ENCODE data around the gene GOLGA6D.
"Not testable (repeated sequence)": the region's sequence is repeated elsewhere in the genome, so short reads cannot be mapped to it uniquely, and the experiment has no call there.

GOLGA6D gene, protein sequence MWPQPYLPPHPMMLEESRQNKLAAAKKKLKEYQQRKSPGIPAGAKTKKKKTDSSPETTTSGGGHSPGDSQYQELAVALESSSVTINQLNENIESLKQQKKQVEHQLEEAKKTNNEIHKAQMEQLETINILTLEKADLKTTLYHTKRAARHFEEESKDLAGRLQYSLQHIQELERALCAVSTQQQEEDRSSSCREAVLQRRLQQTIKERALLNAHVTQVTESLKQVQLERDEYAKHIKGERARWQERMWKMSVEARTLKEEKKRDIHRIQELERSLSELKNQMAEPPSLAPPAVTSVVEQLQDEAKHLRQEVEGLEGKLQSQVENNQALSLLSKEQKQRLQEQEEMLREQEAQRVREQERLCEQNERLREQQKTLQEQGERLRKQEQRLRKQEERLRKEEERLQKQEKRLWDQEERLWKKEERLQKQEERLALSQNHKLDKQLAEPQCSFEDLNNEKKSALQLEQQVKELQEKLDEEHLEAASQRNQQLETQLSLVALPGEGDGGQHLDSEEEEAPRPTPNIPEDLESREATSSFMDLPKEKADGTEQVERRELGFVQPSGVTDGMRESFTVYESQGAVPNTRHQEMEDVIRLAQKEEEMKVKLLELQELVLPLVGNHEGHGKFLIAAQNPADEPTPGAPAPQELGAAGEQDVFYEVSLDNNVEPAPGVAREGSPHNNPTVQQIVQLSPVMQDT

DNA sequence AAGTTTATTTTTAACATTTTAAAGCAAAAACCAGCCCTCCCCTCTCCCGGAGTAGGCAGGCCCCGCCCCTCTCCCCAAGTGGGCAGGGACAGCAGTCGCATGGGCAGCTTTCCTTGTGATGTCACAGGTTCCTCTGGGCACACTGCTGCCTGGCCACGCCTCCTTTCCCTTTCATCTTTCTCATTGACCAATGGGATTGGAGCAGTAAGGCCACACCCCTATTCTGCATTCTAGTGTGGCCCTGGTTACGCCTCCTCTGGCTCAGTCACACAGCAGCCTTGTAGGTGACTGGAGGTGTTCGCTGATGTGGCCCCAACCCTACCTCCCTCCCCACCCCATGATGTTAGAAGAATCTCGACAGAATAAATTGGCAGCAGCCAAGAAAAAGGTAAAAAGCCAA is at the start of gene GOLGA6D:
Gene GOLGA6D, plus strand, starts transcription at position 264 of the 400 bp plus-strand sequence. Its CDS starts 41 bp downstream, at position 305.
- TF ChIP-seq EP300 (IDR thresholded peaks at IDR 0.05; ENCODE audit: borderline replicate concordance); YY1 (IDR thresholded peaks at IDR 0.05; ENCODE audit: low read depth); TEAD4 (IDR thresholded peaks at IDR 0.05): not testable (repeated sequence)

DNA sequence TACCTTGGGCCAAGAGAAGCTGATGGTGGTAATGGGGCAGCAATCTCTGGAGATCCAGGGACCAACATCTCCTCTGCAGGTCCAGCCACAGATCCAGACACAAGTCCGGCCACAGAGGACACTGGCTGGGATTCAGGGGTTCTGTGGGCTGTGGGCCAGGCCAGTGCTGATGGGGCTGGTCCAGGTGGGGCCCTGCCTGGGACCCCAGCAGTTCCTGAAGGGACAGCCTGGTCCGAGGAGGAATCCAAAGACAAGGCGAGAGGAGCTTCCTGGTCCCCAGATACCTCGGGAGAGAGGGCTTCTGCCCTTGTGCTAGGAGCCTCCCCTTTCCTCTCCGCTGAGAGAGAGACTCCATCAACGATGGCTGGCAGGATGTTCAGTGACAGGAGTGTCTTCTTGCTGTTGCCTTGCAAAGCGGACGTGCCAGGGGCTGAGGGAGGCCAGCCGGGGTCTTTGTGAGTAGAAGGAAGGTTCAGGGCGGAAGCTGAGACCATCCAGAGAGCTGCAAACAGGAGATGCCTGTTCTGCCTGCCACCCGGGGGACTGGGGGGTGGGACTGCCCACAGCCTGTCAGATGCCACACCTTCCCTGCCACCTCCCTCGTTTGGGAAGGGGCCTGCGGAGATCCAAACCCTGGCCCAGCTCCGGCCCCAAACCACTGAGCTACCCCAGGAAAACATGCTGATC is 49.0 kb upstream of the GOLGA6D start:
- TF ChIP-seq EP300 (IDR thresholded peaks at IDR 0.05; ENCODE audit: borderline replicate concordance) (no peak), TAF1 (IDR thresholded peaks at IDR 0.05; ENCODE audit: low read depth) (no peak)
- TF ChIP-seq, protein P1, sequence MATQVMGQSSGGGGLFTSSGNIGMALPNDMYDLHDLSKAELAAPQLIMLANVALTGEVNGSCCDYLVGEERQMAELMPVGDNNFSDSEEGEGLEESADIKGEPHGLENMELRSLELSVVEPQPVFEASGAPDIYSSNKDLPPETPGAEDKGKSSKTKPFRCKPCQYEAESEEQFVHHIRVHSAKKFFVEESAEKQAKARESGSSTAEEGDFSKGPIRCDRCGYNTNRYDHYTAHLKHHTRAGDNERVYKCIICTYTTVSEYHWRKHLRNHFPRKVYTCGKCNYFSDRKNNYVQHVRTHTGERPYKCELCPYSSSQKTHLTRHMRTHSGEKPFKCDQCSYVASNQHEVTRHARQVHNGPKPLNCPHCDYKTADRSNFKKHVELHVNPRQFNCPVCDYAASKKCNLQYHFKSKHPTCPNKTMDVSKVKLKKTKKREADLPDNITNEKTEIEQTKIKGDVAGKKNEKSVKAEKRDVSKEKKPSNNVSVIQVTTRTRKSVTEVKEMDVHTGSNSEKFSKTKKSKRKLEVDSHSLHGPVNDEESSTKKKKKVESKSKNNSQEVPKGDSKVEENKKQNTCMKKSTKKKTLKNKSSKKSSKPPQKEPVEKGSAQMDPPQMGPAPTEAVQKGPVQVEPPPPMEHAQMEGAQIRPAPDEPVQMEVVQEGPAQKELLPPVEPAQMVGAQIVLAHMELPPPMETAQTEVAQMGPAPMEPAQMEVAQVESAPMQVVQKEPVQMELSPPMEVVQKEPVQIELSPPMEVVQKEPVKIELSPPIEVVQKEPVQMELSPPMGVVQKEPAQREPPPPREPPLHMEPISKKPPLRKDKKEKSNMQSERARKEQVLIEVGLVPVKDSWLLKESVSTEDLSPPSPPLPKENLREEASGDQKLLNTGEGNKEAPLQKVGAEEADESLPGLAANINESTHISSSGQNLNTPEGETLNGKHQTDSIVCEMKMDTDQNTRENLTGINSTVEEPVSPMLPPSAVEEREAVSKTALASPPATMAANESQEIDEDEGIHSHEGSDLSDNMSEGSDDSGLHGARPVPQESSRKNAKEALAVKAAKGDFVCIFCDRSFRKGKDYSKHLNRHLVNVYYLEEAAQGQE (IDR thresholded peaks at IDR 0.05; ENCODE audit: low read depth): no peak

DNA sequence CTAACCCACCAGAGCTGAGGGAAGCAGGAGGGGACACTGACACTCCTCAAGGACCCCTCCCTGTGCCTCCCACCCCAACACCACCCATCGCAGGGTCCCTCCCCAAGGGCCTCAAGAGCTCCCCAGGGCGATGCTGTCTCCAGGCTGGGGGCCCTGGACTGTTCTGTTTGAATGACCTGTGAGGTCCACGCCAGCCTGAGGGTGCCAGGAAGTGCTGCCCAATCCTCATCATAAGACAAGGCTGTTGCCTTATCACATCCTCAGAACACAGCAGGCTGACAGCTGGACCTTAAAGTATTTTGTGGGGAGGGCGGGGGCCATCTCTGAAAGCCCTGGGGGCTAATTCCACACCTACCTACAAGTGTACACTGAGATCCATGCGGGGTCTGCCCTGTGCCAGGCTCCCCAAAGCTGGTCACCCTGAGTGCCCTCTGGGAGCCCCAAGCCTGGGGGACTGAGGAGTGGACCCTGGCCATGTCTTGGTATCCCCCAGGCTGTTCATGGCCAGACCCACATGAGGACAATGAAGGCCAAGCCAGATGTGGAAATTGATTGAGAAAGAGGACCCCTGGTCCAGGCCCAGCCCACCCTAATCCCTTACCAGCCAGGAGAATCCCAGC is 48.3 kb upstream of the GOLGA6D start:
- TF ChIP-seq ZBTB7A (IDR thresholded peaks at IDR 0.05; ENCODE audit: low read depth) (no peak), EP300 (IDR thresholded peaks at IDR 0.05; ENCODE audit: borderline replicate concordance) (no peak), MAX (IDR thresholded peaks at IDR 0.05) (no peak), YY1 (IDR thresholded peaks at IDR 0.05; ENCODE audit: low read depth) (no peak), RAD21 (IDR thresholded peaks at IDR 0.05; ENCODE audit: low read depth) (no peak), CEBPB (IDR thresholded peaks at IDR 0.05) (no peak)
- TF ChIP-seq, protein P2, sequence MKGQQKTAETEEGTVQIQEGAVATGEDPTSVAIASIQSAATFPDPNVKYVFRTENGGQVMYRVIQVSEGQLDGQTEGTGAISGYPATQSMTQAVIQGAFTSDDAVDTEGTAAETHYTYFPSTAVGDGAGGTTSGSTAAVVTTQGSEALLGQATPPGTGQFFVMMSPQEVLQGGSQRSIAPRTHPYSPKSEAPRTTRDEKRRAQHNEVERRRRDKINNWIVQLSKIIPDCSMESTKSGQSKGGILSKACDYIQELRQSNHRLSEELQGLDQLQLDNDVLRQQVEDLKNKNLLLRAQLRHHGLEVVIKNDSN (IDR thresholded peaks at IDR 0.05): no peak
- TF ChIP-seq, protein P1 (IDR thresholded peaks at IDR 0.05; ENCODE audit: low read depth): no peak

DNA sequence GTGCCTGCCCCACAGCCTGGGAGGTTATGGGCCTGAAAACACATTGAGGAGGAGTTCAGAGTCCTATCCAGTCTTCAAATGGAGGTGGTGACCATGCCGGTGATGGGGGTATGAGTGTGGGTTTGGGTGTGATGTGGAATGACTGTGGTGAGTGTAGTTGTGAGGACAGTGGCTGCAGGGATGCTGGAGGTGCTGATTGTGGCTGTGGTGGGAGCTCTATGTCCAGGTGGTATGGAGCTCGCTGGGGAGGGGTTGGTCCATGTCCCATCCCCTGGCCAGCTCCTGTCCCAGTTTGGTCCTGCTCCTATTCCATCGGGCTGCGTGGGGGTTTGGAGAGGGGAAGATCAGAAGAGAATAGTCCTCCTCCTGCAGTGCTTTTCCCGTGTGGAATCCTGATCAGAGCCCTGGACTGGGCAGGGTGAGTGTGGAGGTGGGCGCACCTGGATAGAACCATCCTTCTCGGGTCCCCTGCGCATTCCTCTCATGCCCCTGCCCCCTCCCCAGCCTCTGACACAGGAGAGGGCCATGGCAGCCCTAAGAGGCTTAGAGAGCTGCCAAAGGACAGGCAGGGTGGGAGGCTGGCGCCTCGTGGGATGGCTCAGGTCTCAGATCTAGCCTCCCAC is 47.5 kb upstream of the GOLGA6D start:
- TF ChIP-seq TCF12 (IDR thresholded peaks at IDR 0.05; ENCODE audit: low read depth): no peak
- TF ChIP-seq RAD21 (IDR thresholded peaks at IDR 0.05; ENCODE audit: low read depth): no peak
- no peak for TF ChIP-seq CREB1 (IDR thresholded peaks at IDR 0.05; ENCODE audit: low read depth)
- TF ChIP-seq TAF1 (IDR thresholded peaks at IDR 0.05; ENCODE audit: low read depth): no peak
- TF ChIP-seq, protein P1 (IDR thresholded peaks at IDR 0.05; ENCODE audit: low read depth): no peak
- no peak for TF ChIP-seq FOXM1 (IDR thresholded peaks at IDR 0.05; ENCODE audit: borderline replicate concordance, low read depth)
- no peak for TF ChIP-seq ZBTB7A (IDR thresholded peaks at IDR 0.05; ENCODE audit: low read depth)
- TF ChIP-seq MAX (IDR thresholded peaks at IDR 0.05): no peak
- TF ChIP-seq TEAD4 (IDR thresholded peaks at IDR 0.05): no peak

All from Ishikawa (cell line).